DOHH2 (cell line): ENCODE measurements around the gene CCDC179.

ENCODE experiments used
- H3F3A ChIP-seq: fragments of 200-600 bp; sonication (generic), shearing (Covaris generic); 2 replicates; pipeline ENCODE4 v1.6.0; 2016; ENCODE audit warnings: antibody characterized with exemption, mild to moderate bottlenecking; ENCODE audit not compliant: control insufficient read depth, insufficient read depth
- H3K27ac ChIP-seq: fragments of 200-600 bp; sonication (generic); 2 replicates; pipeline ENCODE4 v1.5.1; 2014; ENCODE audit warnings: low read depth, mild to moderate bottlenecking, low read length, moderate library complexity
- H3K27me3 ChIP-seq: fragments of 200-600 bp; sonication (generic); 2 replicates; pipeline ENCODE4 v1.6.1; 2014; ENCODE audit warnings: mild to moderate bottlenecking, low read length, mixed read lengths; ENCODE audit not compliant: control insufficient read depth
- H3K36me3 ChIP-seq: fragments of 200-600 bp; sonication (generic); 2 replicates; pipeline ENCODE4 v1.6.1; 2014; ENCODE audit warnings: mild to moderate bottlenecking, low read length, moderate library complexity, mixed read lengths; ENCODE audit not compliant: control insufficient read depth
- H3K4me1 ChIP-seq: fragments of 200-600 bp; sonication (generic); 2 replicates; pipeline ENCODE4 v1.6.1; 2014; ENCODE audit warnings: mild to moderate bottlenecking, low read length, mixed read lengths; ENCODE audit not compliant: control insufficient read depth
- H3K4me2 ChIP-seq: fragments of 200-600 bp; sonication (generic); 2 replicates; pipeline ENCODE4 v1.6.0; 2014; ENCODE audit warnings: mild to moderate bottlenecking, low read length, moderate library complexity
- H3K4me3 ChIP-seq: fragments of 200-600 bp; sonication (generic); 2 replicates; pipeline ENCODE4 v1.5.1; 2014; ENCODE audit warnings: mild to moderate bottlenecking, low read length, mixed read lengths
- H3K79me2 ChIP-seq: fragments of 200-600 bp; sonication (generic); 2 replicates; pipeline ENCODE4 v1.6.1; 2014; ENCODE audit warnings: mild to moderate bottlenecking, low read length, mixed read lengths; ENCODE audit not compliant: control insufficient read depth
- H3K9me2 ChIP-seq: fragments of 200-600 bp; sonication (generic); replicated peaks from 2 replicates; pipeline ENCODE4 v1.6.1; 2014; ENCODE audit warnings: mild to moderate bottlenecking, low read length, mixed read lengths; ENCODE audit not compliant: control insufficient read depth
- H3K9me3 ChIP-seq: fragments of 200-600 bp; sonication (generic); 2 replicates; pipeline ENCODE4 v1.6.1; 2014; ENCODE audit warnings: antibody characterized with exemption, low read length, mixed read lengths; ENCODE audit not compliant: control insufficient read depth, insufficient read depth
- H4K20me1 ChIP-seq: fragments of 200-600 bp; sonication (generic); 2 replicates; pipeline ENCODE4 v1.6.0; 2014; ENCODE audit warnings: low read depth, mild to moderate bottlenecking, antibody characterized with exemption, low read length, moderate library complexity; ENCODE audit not compliant: control insufficient read depth, insufficient read depth
- EZH2phosphoT487 ChIP-seq: fragments of 200-600 bp; sonication (generic); IDR thresholded peaks from 2 replicates; pipeline ENCODE4 v1.6.1; 2017; ENCODE audit warnings: borderline replicate concordance, mild to moderate bottlenecking, antibody characterized with exemption, low read length, moderate library complexity, mixed read lengths
- TF ChIP-seq, protein P1 (sequence below): fragments of 200-600 bp; sonication (generic); IDR thresholded peaks from one replicate; pipeline ENCODE4 v1.5.1; 2014; ENCODE audit warnings: antibody characterized with exemption, mild to moderate bottlenecking, low read depth, low read length; ENCODE audit not compliant: poor library complexity, severe bottlenecking

CCDC179 gene

DNA sequence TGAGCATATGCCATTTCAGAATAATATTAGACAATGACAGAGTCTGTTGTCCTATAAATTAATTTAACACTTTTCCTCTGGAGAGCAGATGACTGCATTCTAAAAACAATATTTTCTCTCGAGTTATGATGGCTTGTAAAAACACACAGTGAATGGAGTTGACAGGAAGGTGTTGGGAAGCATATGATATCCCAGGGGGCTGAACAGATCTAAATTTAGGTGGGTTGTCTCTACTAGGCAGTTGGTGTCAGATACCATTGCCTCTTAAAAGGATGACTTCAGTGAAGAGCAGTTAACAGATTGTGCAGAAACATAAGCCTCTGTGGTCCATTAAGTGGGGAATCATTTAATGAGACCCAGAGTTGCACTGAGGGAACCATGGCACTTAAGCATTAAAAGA, 61.4 kb downstream of the CCDC179 start:
- TF ChIP-seq EZH2phosphoT487: no peak
- TF ChIP-seq, protein P1, sequence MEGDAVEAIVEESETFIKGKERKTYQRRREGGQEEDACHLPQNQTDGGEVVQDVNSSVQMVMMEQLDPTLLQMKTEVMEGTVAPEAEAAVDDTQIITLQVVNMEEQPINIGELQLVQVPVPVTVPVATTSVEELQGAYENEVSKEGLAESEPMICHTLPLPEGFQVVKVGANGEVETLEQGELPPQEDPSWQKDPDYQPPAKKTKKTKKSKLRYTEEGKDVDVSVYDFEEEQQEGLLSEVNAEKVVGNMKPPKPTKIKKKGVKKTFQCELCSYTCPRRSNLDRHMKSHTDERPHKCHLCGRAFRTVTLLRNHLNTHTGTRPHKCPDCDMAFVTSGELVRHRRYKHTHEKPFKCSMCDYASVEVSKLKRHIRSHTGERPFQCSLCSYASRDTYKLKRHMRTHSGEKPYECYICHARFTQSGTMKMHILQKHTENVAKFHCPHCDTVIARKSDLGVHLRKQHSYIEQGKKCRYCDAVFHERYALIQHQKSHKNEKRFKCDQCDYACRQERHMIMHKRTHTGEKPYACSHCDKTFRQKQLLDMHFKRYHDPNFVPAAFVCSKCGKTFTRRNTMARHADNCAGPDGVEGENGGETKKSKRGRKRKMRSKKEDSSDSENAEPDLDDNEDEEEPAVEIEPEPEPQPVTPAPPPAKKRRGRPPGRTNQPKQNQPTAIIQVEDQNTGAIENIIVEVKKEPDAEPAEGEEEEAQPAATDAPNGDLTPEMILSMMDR: no peak
- no peak overlapping the region for H3K4me2 ChIP-seq
- no peak overlapping the region for H3K27ac ChIP-seq
- no peaks in the 10 kb centered on the region for H3K79me2 ChIP-seq
- no peaks in the 10 kb centered on the region for H3K9me2 ChIP-seq
- H3F3A ChIP-seq: no peaks in the 10 kb centered on the region
- H3K4me1 ChIP-seq: no peaks in the 10 kb centered on the region
- H3K27me3 ChIP-seq: peaks cover 6% of the 10 kb centered on the region; the same call in 1 of the 2 replicates
- H3K4me3 ChIP-seq: no peak overlapping the region
- no peaks in the 10 kb centered on the region for H4K20me1 ChIP-seq
- no peaks in the 10 kb centered on the region for H3K9me3 ChIP-seq
- no peaks in the 10 kb centered on the region for H3K36me3 ChIP-seq

DNA sequence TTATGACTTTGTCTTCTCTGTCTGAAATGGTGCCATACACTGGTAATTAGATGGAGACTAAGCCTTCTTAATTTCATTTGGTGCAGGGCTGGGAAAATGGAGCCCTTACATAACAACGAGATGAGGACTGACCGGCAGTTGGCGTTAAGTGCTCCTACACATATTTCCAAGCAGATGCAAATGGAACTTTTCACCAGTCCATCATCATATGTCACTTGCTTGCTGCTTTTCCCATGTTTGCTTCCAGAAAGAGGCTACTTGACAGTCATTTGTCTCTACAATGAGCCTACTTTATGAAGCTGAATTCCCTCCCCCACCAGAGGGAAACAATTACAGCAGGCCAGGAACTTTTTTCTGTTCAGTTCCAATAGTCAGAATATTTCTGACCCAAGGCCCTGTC, 63.2 kb downstream of the CCDC179 start:
- H4K20me1 ChIP-seq: no peaks in the 10 kb centered on the region

More for the DNA sequence above, 63.2 kb downstream of the CCDC179 start:
- H3K4me1 ChIP-seq: no peaks in the 10 kb centered on the region
- TF ChIP-seq, protein P1: no peak
- TF ChIP-seq EZH2phosphoT487: no peak
- no peaks in the 10 kb centered on the region for H3K36me3 ChIP-seq
- no peaks in the 10 kb centered on the region for H3K9me3 ChIP-seq
- H3K4me3 ChIP-seq: no peak overlapping the region
- H3F3A ChIP-seq: no peaks in the 10 kb centered on the region
- H3K79me2 ChIP-seq: no peaks in the 10 kb centered on the region
- H3K4me2 ChIP-seq: no peak overlapping the region
- 0 out of 2 replicates have a peak, but pooled peaks cover 2% of the 10 kb centered on the region for H3K27me3 ChIP-seq
- no peak overlapping the region for H3K27ac ChIP-seq
- H3K9me2 ChIP-seq: no peaks in the 10 kb centered on the region
